ENCODE results near the gene FYN.

Gene FYN

DNA sequence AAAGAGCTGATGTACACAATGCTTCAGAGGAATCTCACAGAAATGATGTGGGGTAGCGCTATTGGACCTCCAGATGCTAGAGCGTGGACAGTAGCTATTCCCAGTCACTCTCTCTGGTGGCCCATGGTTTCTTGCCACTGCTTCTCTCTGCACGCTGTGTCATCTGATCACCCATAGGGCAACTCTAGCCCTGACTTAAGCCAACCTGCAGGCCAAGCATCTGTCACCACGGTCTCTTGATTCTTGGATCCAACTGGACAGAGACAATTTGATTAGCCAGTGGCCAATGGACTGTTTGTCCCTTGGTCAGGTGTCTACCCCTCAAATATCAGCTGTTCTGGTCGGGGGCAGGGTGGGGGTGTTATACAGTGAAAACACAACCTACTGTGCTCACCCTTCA lies 225.2 kb downstream of the FYN start:
- H3K4me3 ChIP-seq (ENCODE audit: low read depth, low read length), result no peak overlapping the region
- TF ChIP-seq, protein P1, sequence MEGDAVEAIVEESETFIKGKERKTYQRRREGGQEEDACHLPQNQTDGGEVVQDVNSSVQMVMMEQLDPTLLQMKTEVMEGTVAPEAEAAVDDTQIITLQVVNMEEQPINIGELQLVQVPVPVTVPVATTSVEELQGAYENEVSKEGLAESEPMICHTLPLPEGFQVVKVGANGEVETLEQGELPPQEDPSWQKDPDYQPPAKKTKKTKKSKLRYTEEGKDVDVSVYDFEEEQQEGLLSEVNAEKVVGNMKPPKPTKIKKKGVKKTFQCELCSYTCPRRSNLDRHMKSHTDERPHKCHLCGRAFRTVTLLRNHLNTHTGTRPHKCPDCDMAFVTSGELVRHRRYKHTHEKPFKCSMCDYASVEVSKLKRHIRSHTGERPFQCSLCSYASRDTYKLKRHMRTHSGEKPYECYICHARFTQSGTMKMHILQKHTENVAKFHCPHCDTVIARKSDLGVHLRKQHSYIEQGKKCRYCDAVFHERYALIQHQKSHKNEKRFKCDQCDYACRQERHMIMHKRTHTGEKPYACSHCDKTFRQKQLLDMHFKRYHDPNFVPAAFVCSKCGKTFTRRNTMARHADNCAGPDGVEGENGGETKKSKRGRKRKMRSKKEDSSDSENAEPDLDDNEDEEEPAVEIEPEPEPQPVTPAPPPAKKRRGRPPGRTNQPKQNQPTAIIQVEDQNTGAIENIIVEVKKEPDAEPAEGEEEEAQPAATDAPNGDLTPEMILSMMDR (IDR thresholded peaks at IDR 0.05; ENCODE audit: low read depth, low read length), result no peak
- no peak for DNase-seq
- no peaks in the 10 kb centered on the region for H3K27me3 ChIP-seq (ENCODE audit: insufficient read depth, low read depth, severe bottlenecking)
- H3K36me3 ChIP-seq, result no peaks in the 10 kb centered on the region
- H3K27ac ChIP-seq, result no peak overlapping the region
- H3K9me3 ChIP-seq (ENCODE audit: severe bottlenecking), result no peaks in the 10 kb centered on the region

DNA sequence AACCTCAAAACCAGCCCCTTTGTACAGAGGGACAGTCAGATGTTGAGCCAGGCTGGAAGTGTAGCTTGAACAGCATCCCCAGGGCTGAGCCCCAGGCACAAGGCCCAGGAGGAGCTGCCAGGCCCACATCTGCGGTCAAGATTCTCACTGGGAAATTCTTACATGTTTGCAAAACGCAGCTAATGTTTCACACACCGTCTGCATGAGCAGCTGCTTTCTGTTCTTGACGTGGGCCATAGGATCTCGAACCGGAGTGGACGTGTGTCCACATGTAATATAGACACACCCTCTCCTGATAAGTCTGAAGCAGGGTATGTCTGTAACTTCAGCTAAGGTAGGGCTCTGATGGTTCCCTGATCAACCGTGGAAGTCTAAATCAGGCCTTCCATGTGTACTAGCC lies 226.3 kb downstream of the FYN start:
- TF ChIP-seq, protein P1 (IDR thresholded peaks at IDR 0.05; ENCODE audit: low read depth, low read length), result no peak
- no peak for DNase-seq
- Histone ChIP-seq H3K4me3 (ENCODE audit: low read depth, low read length) (no peak overlapping the region), H3K27ac (no peak overlapping the region), H3K36me3 (no peaks in the 10 kb centered on the region), H3K27me3 (ENCODE audit: insufficient read depth, low read depth, severe bottlenecking) (no peaks in the 10 kb centered on the region), H3K9me3 (ENCODE audit: severe bottlenecking) (no peaks in the 10 kb centered on the region)

- H3K36me3 ChIP-seq, result no peaks in the 10 kb centered on the region
- no peak for DNase-seq
- no peaks in the 10 kb centered on the region for H3K27me3 ChIP-seq (ENCODE audit: insufficient read depth, low read depth, severe bottlenecking)
- no peak overlapping the region for H3K27ac ChIP-seq
- H3K4me3 ChIP-seq (ENCODE audit: low read depth, low read length), result no peak overlapping the region
- TF ChIP-seq, protein P1 (IDR thresholded peaks at IDR 0.05; ENCODE audit: low read depth, low read length), result no peak
- no peaks in the 10 kb centered on the region for H3K9me3 ChIP-seq (ENCODE audit: severe bottlenecking)
These were observed 227.2 kb downstream of the FYN start for GRCh38 chr6:111646034-111646433.

DNA sequence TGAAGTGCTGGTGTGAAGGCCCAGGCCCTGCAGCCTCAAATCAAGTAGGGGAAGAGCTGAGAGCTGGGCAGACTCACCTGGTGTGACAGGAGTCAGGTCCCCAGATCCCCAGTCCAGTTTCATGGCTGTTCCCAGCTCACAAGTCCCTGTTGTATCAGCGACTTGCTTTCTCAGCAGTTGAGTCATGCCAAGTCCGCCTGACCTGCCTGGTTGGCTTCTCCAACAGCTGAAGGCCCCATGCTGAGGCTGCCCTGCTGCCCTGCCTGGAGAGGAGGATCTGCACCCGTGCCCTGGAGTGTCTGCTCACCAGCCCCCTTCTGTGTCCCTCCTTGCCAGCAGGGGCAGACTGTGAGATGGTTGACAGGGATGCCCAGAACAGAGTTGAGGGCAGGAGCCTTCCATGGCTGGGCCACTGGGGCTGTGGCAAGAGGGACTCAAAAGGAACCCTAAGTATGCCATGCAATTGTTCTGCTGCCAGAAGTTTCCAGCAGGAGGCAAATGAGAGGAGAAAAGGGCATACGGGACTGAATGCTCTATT lies 228.3 kb downstream of the FYN start:
- Histone ChIP-seq H3K9me3 (ENCODE audit: severe bottlenecking) (no peaks in the 10 kb centered on the region), H3K36me3 (no peaks in the 10 kb centered on the region), H3K4me3 (ENCODE audit: low read depth, low read length) (no peak overlapping the region), H3K27me3 (ENCODE audit: insufficient read depth, low read depth, severe bottlenecking) (no peaks in the 10 kb centered on the region), H3K27ac (no peak overlapping the region)
- no peak for DNase-seq
- TF ChIP-seq, protein P1 (IDR thresholded peaks at IDR 0.05; ENCODE audit: low read depth, low read length), result 0 out of 2 replicates have a peak, but pooled peaks have one; percentile 3

- Histone ChIP-seq H3K9me3 (ENCODE audit: severe bottlenecking) (peaks cover 5% of the 10 kb centered on the region), H3K27me3 (ENCODE audit: insufficient read depth, low read depth, severe bottlenecking) (no peaks in the 10 kb centered on the region), H3K4me3 (ENCODE audit: low read depth, low read length) (no peak overlapping the region), H3K27ac (no peak overlapping the region), H3K36me3 (no peaks in the 10 kb centered on the region)
- TF ChIP-seq, protein P1 (IDR thresholded peaks at IDR 0.05; ENCODE audit: low read depth, low read length), result peak; percentile 82
- peak; percentile 78 for DNase-seq
These were observed 230.6 kb downstream of the FYN start for GRCh38 chr6:111642463-111643158.
